HepG2 (cell line): ENCODE results near the gene KATNAL2.

ENCODE experiments used
- CBX5 ChIP-seq: sonication (generic); formaldehyde crosslinking; IDR thresholded peaks from 2 replicates; pipeline ENCODE4 v1.4.0; 2020; ENCODE audit warnings: missing genetic modification reagents, borderline replicate concordance
- CREM ChIP-seq, 2 experiments: sonication (generic) in 1 of 2; formaldehyde crosslinking in 1 of 2; IDR thresholded peaks; 2 replicates each; pipeline versions ENCODE4 v1.4.0 to v1.6.1; 2016 to 2020; ENCODE audit warnings: antibody characterized with exemption in 1 of 2, mild to moderate bottlenecking in 1 of 2, missing genetic modification reagents in 1 of 2
- CTCF ChIP-seq: sonication (generic); formaldehyde crosslinking; IDR thresholded peaks from 2 replicates; pipeline ENCODE4 v1.5.0; 2020; ENCODE audit warnings: mild to moderate bottlenecking, missing genetic modification reagents, moderate library complexity
- HDAC6 ChIP-seq: fragments of 200-600 bp; sonication (generic); IDR thresholded peaks from 2 replicates; pipeline ENCODE4 v1.7.0; 2017; ENCODE audit warnings: mild to moderate bottlenecking, antibody characterized with exemption, low read length, low read depth
- PAF1 ChIP-seq: IDR thresholded peaks from 2 replicates; pipeline ENCODE4 v1.6.1; 2016; ENCODE audit warnings: missing genetic modification reagents, missing compliant biosample characterization
- ZBTB8A ChIP-seq: sonication (generic); formaldehyde crosslinking; IDR thresholded peaks from 2 replicates; pipeline ENCODE4 v1.4.0; 2020; ENCODE audit warnings: mild to moderate bottlenecking, low read depth, missing genetic modification reagents, borderline replicate concordance

GRCh38 chr18:47050468-47050867 lies 133.1 kb downstream of the KATNAL2 start:
- TF ChIP-seq CTCF (CRISPR knock-in tag): peak; percentile 76
- no peak for TF ChIP-seq PAF1 (CRISPR knock-in tag)
- TF ChIP-seq CREM (IDR thresholded peaks at IDR 0.05): no peak
- TF ChIP-seq CREM (CRISPR knock-in tag; IDR thresholded peaks at IDR 0.05): no peak
- TF ChIP-seq ZBTB8A (CRISPR knock-in tag): no peak
- TF ChIP-seq CBX5 (CRISPR knock-in tag): no peak
- no peak for TF ChIP-seq HDAC6
